Keratinocyte (primary cell): ENCODE measurements around the gene SDK2. TPM values are rescaled to one million over a fixed set of nuclear protein-coding genes. Genes with fewer than 3 reads are reported as not detected.
A peak's percentile ranks its signal among the peaks of the same experiment; 100 is the strongest.

Source experiments
- DNase-seq: peaks from one replicate; pipeline ENCODE4 v3.0.0-alpha.2; 2011; ENCODE audit warnings: low read depth, missing footprints, low spot score
- FAIRE-seq: peaks from 2 replicates; lab custom pipeline; 2011; peaks lifted over from hg19 to GRCh38; lab: Jason Lieb, UNC
- H2AFZ ChIP-seq: 2 replicates; pipeline ENCODE4 v1.6.0; 2012; ENCODE audit warnings: low read length, control low read depth, inconsistent platforms; ENCODE audit not compliant: control insufficient read depth
- H3K27ac ChIP-seq: 2 replicates; pipeline ENCODE4 v1.5.1; 2011; ENCODE audit warnings: low read length; ENCODE audit not compliant: control insufficient read depth, insufficient read depth
- H3K27me3 ChIP-seq: 3 replicates; pipeline ENCODE4 v1.6.0; 2011; ENCODE audit warnings: low read length; ENCODE audit not compliant: control insufficient read depth, insufficient read depth; ENCODE audit errors: extremely low read depth
- H3K36me3 ChIP-seq, 2 experiments: 2 replicates in 1 of 2; 3 replicates in 1 of 2; pipeline ENCODE4 v1.5.1; 2011; ENCODE audit warnings: low read length in 2 of 2, mild to moderate bottlenecking in 1 of 2; ENCODE audit not compliant: control insufficient read depth in 2 of 2, insufficient read depth in 2 of 2; ENCODE audit errors: extremely low read depth in 1 of 2
- H3K4me1 ChIP-seq: 3 replicates; pipeline ENCODE4 v1.5.1; 2011; ENCODE audit warnings: low read length; ENCODE audit not compliant: control insufficient read depth, insufficient read depth; ENCODE audit errors: extremely low read depth
- H3K4me2 ChIP-seq: 3 replicates; pipeline ENCODE4 v1.6.0; 2011; ENCODE audit warnings: low read depth, low read length; ENCODE audit not compliant: control insufficient read depth, insufficient read depth; ENCODE audit errors: extremely low read depth
- H3K4me3 ChIP-seq, 3 experiments: fragments of 200-600 bp in 1 of 3; sonication (generic) in 1 of 3; 2 replicates in 2 of 3; 3 replicates in 1 of 3; pipeline ENCODE4 v1.5.1; 2011 to 2016; ENCODE audit warnings: low read length in 3 of 3, mild to moderate bottlenecking in 3 of 3, control low read depth in 2 of 3, inconsistent platforms in 1 of 3, low read depth in 1 of 3, mixed read lengths in 1 of 3, mixed run types in 1 of 3, moderate library complexity in 1 of 3; ENCODE audit not compliant: control insufficient read depth in 2 of 3, insufficient read depth in 2 of 3; ENCODE audit errors: extremely low read depth in 1 of 3
- H3K79me2 ChIP-seq: 2 replicates; pipeline ENCODE4 v1.6.0; 2012; ENCODE audit warnings: low read length; ENCODE audit not compliant: control insufficient read depth, insufficient read depth
- H3K9ac ChIP-seq: 3 replicates; pipeline ENCODE4 v1.6.0; 2011; ENCODE audit warnings: low read length; ENCODE audit not compliant: control insufficient read depth, insufficient read depth; ENCODE audit errors: extremely low read depth
- H3K9me1 ChIP-seq: 3 replicates; pipeline ENCODE4 v1.6.0; 2011; ENCODE audit warnings: low read length; ENCODE audit not compliant: control insufficient read depth, insufficient read depth; ENCODE audit errors: extremely low read depth
- H3K9me3 ChIP-seq: 2 replicates; pipeline ENCODE4 v1.5.1; 2012; ENCODE audit warnings: low read depth, low read length; ENCODE audit not compliant: control insufficient read depth
- H4K20me1 ChIP-seq: 3 replicates; pipeline ENCODE4 v1.6.0; 2011; ENCODE audit warnings: low read length; ENCODE audit not compliant: control insufficient read depth, insufficient read depth; ENCODE audit errors: extremely low read depth
- CTCF ChIP-seq, 3 experiments: IDR thresholded peaks in 1 of 3; conservative IDR thresholded peaks in 1 of 3; optimal IDR thresholded peaks in 1 of 3; 2 replicates in 2 of 3; 3 replicates in 1 of 3; pipeline versions ENCODE3 to v1.5.1; 2011; ENCODE audit warnings: low read length in 3 of 3, mild to moderate bottlenecking in 3 of 3, moderate library complexity in 2 of 3, control low read depth in 1 of 3, inconsistent platforms in 1 of 3; ENCODE audit not compliant: insufficient read depth in 2 of 3; ENCODE audit errors: extremely low read depth in 1 of 3
- EZH2 ChIP-seq: IDR thresholded peaks from one replicate; pipeline ENCODE4 v1.6.1; 2012; ENCODE audit warnings: inconsistent platforms, mild to moderate bottlenecking, low read length, moderate library complexity
- dilution Hi-C: fragments of 300-500 bp; cut with MboI; formaldehyde crosslinking; loops from one replicate; pipeline ENCODE4 v1.7.0; 2020; ENCODE audit warnings: low sequenced_read_pairs; ENCODE audit not compliant: extremely low pct_ligation_motif_present
- polyA plus RNA-seq, 5 experiments: library from polyadenylated mRNA; depleted of rRNA in 3 of 5; stranded (reverse) in 3 of 5; stranded (forward) in 1 of 5; unstranded in 1 of 5; fragments of >200 nt; gene quantifications; 1 replicate in 1 of 5; 2 replicates in 3 of 5; 3 replicates in 1 of 5; pipeline versions ENCODE4 v1.2.1 to v1.2.3, GENCODE V29; 2011 to 2012; ENCODE audit warnings: missing spikeins in 2 of 5, low read depth in 1 of 5, low replicate concordance in 1 of 5

Gene SDK2
- polyA plus RNA-seq, 1 donor (not counting 4 experiments of a cell fraction or from before 2014, with no cell fraction given), result 1.8 TPM

DNA sequence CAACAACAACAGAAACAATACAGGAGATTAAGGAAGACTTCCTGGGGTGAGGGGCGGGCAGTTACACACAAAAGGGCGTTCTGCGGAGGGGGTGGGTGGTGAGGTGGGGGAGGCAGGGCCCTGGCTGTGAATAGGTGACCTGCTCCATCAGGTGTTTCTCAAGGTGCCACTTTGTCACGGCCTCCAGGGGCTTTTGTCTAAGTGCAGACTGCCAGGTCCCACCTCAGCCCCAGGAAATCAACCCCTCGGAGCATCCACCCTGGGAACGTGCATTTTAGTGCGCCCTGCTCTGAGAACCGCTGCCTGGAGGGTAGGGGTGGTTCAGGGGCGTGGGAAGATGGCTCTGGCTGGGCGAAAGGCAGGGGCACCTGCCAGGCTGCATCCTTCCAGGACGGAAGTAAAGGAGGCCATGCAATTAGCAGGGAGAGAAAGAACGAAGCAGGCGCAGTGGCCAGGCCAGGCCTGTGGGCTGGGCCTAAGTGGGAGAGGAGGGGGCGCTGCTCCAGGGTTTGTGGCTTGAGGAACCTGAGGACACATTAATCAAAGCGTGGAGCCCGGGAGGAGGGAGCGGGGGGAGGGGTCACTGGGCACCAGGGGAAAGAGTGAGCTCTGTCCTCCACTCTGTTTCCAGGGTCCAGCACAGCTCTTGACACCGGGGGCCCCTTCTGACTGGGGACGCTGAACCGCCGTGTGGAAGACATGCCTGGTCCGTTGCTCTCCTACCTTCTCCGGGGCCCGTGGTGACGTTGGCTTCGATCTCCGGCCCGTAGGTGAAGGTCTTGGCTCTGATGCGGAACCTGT is 283.1 kb downstream of the SDK2 start:
- no peak for TF ChIP-seq EZH2
- no peak for TF ChIP-seq CTCF (optimal IDR thresholded peaks at IDR 0.05 in 1 of 3, IDR thresholded peaks at IDR 0.05 in 1 of 3, conservative IDR thresholded peaks at IDR 0.05 in 1 of 3; ENCODE audit: extremely low read depth in 1 of 3, insufficient read depth in 2 of 3, low read length in 3 of 3)
- Histone ChIP-seq H3K27me3 (no peaks in the 10 kb centered on the region), H2AFZ (no peak overlapping the region), H3K9me1 (no peaks in the 10 kb centered on the region), H3K36me3 (no peaks in the 10 kb centered on the region), H3K9ac (no peak overlapping the region), H3K4me1 (peaks cover 6% of the 10 kb centered on the region), H3K79me2 (no peaks in the 10 kb centered on the region), H3K27ac (no peak overlapping the region), H3K4me2 (no peak overlapping the region), H4K20me1 (no peaks in the 10 kb centered on the region), H3K9me3 (no peaks in the 10 kb centered on the region), H3K4me3 (no peak overlapping the region)
- no peak for FAIRE-seq
- no peak for DNase-seq
- dilution Hi-C loops, result no loop called here

DNA sequence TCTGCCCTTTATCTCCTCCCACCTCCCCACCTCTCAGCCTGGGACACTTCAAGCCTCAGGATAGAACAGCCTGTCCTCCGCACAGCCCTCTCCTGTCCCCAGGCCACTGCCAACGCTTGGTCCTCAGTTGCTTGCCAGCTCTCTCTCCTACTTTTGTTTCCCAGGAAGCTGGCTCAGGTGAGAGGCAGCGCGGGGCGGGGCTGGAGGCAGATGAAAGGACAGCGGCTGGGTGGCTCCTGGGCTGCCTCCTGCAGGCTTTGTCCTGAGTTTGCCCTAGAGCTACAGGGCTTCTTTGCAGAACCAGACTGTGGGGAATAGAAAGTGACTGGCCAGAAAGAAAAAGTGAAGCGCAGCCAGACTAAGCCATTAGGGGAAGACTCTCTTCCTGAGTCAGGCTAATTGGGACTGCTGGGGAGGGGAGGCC is 284.2 kb downstream of the SDK2 start:
- no peak overlapping the region for H3K4me2 ChIP-seq
- no peak overlapping the region for H2AFZ ChIP-seq
- dilution Hi-C loops, result no loop called here
- no peak overlapping the region for H3K4me3 ChIP-seq
- DNase-seq (no peak), FAIRE-seq (no peak)
- no peak overlapping the region for H3K9ac ChIP-seq
- H3K9me1 ChIP-seq, result no peaks in the 10 kb centered on the region
- no peaks in the 10 kb centered on the region for H3K36me3 ChIP-seq
- H4K20me1 ChIP-seq, result no peaks in the 10 kb centered on the region
- H3K27ac ChIP-seq, result no peak overlapping the region
- no peaks in the 10 kb centered on the region for H3K27me3 ChIP-seq
- peak in 2 of 3 experiments; percentile 25 to 37 for TF ChIP-seq CTCF (optimal IDR thresholded peaks at IDR 0.05 in 1 of 3, IDR thresholded peaks at IDR 0.05 in 1 of 3, conservative IDR thresholded peaks at IDR 0.05 in 1 of 3; ENCODE audit: extremely low read depth in 1 of 3, insufficient read depth in 2 of 3, low read length in 3 of 3)
- TF ChIP-seq EZH2, result no peak
- no peaks in the 10 kb centered on the region for H3K79me2 ChIP-seq
- H3K4me1 ChIP-seq, result peaks cover 9% of the 10 kb centered on the region
- no peaks in the 10 kb centered on the region for H3K9me3 ChIP-seq
